Measurements from ENCODE around the gene KIF3B. TPM values are rescaled to one million over a fixed set of nuclear protein-coding genes. Genes with fewer than 3 reads are reported as not detected.

Gene KIF3B
- total and polyA plus RNA-seq, 2 donors (not counting 1 experiment from before 2014, with no cell fraction given), result 27.6 to 35.6 TPM

DNA sequence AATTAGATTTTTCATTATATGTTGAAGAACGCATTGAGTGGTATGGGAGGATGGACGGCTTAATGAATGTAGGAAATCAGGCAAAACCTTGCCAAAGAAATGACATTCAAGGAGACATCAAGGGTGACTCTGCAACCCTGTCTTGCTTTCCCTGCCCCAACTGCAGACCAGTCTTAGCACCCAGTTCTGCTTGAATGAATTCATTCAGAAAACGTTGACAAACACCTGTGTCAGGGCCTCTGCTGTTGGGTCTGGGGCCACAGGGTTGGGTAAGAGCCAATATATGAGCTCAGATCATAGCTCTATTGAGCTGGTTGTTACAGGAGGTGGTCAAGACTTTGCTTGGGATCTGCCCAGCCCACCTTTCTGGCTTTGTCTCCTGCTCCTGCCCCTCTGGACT is 73.0 kb downstream of the KIF3B start:
- H3K27ac ChIP-seq (ENCODE audit: insufficient read depth, low read length), result no peak overlapping the region
- no peak overlapping the region for H3K4me2 ChIP-seq (ENCODE audit: extremely low read depth, insufficient read depth, low read length)
- no peaks in the 10 kb centered on the region for H4K20me1 ChIP-seq (ENCODE audit: control insufficient read depth, extremely low read depth, insufficient read depth, low read length)
- no peaks in the 10 kb centered on the region for H3K9me3 ChIP-seq (ENCODE audit: control insufficient read depth, insufficient read depth, low read depth, low read length)
- TF ChIP-seq EZH2 (IDR thresholded peaks at IDR 0.05; ENCODE audit: low read length, missing control alignments), result no peak
- TF ChIP-seq, protein P1, sequence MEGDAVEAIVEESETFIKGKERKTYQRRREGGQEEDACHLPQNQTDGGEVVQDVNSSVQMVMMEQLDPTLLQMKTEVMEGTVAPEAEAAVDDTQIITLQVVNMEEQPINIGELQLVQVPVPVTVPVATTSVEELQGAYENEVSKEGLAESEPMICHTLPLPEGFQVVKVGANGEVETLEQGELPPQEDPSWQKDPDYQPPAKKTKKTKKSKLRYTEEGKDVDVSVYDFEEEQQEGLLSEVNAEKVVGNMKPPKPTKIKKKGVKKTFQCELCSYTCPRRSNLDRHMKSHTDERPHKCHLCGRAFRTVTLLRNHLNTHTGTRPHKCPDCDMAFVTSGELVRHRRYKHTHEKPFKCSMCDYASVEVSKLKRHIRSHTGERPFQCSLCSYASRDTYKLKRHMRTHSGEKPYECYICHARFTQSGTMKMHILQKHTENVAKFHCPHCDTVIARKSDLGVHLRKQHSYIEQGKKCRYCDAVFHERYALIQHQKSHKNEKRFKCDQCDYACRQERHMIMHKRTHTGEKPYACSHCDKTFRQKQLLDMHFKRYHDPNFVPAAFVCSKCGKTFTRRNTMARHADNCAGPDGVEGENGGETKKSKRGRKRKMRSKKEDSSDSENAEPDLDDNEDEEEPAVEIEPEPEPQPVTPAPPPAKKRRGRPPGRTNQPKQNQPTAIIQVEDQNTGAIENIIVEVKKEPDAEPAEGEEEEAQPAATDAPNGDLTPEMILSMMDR (conservative IDR thresholded peaks at IDR 0.05 in 1 of 2, IDR thresholded peaks at IDR 0.05 in 1 of 2; ENCODE audit: low read depth in 1 of 2, low read length in 2 of 2), result no peak
- H3K9ac ChIP-seq (ENCODE audit: insufficient read depth, low read length), result no peak overlapping the region
- no peaks in the 10 kb centered on the region for H3K79me2 ChIP-seq (ENCODE audit: control insufficient read depth, insufficient read depth, low read length)
- H2AFZ ChIP-seq (ENCODE audit: low read length), result no peak overlapping the region
- no peaks in the 10 kb centered on the region for H3K27me3 ChIP-seq (ENCODE audit: control insufficient read depth, insufficient read depth, low read length)
- no peaks in the 10 kb centered on the region for H3K36me3 ChIP-seq (ENCODE audit: control insufficient read depth, insufficient read depth, low read length)
- no peak overlapping the region for H3K4me3 ChIP-seq (replicated peaks in 1 of 4; ENCODE audit: control extremely low read depth in 1 of 4, insufficient read depth in 1 of 4, low read depth in 3 of 4, low read length in 4 of 4)
- H3K4me1 ChIP-seq (ENCODE audit: control insufficient read depth, extremely low read depth, insufficient read depth, low read length), result peaks cover 10% of the 10 kb centered on the region
- DNase-seq (ENCODE audit: low read depth in 2 of 2), result no peak

- Histone ChIP-seq H3K4me3 (replicated peaks in 1 of 4; ENCODE audit: control extremely low read depth in 1 of 4, insufficient read depth in 1 of 4, low read depth in 3 of 4, low read length in 4 of 4) (no peak overlapping the region), H3K27ac (ENCODE audit: insufficient read depth, low read length) (no peak overlapping the region), H3K27me3 (ENCODE audit: control insufficient read depth, insufficient read depth, low read length) (no peaks in the 10 kb centered on the region), H3K9ac (ENCODE audit: insufficient read depth, low read length) (no peak overlapping the region), H4K20me1 (ENCODE audit: control insufficient read depth, extremely low read depth, insufficient read depth, low read length) (no peaks in the 10 kb centered on the region), H3K79me2 (ENCODE audit: control insufficient read depth, insufficient read depth, low read length) (no peaks in the 10 kb centered on the region), H3K9me3 (ENCODE audit: control insufficient read depth, insufficient read depth, low read depth, low read length) (no peaks in the 10 kb centered on the region), H2AFZ (ENCODE audit: low read length) (no peak overlapping the region), H3K4me2 (ENCODE audit: extremely low read depth, insufficient read depth, low read length) (no peak overlapping the region), H3K4me1 (ENCODE audit: control insufficient read depth, extremely low read depth, insufficient read depth, low read length) (peaks cover 21% of the 10 kb centered on the region), H3K36me3 (ENCODE audit: control insufficient read depth, insufficient read depth, low read length) (no peaks in the 10 kb centered on the region)
- DNase-seq (ENCODE audit: low read depth in 2 of 2), result no peak
- TF ChIP-seq EZH2 (IDR thresholded peaks at IDR 0.05; ENCODE audit: low read length, missing control alignments), result no peak
- TF ChIP-seq, protein P1 (conservative IDR thresholded peaks at IDR 0.05 in 1 of 2, IDR thresholded peaks at IDR 0.05 in 1 of 2; ENCODE audit: low read depth in 1 of 2, low read length in 2 of 2), result no peak
These were observed 74.8 kb downstream of the KIF3B start for GRCh38 chr20:32352121-32352720.

GRCh38 chr20:32353848-32354496 is 76.5 kb downstream of the KIF3B start:
- H3K4me1 ChIP-seq (ENCODE audit: control insufficient read depth, extremely low read depth, insufficient read depth, low read length), result peaks cover 24% of the 10 kb centered on the region
- H3K4me3 ChIP-seq (replicated peaks in 1 of 4; ENCODE audit: control extremely low read depth in 1 of 4, insufficient read depth in 1 of 4, low read depth in 3 of 4, low read length in 4 of 4), result no peak overlapping the region
- no peak for DNase-seq (ENCODE audit: low read depth in 2 of 2)
- no peak overlapping the region for H3K27ac ChIP-seq (ENCODE audit: insufficient read depth, low read length)
- peak overlapping the region; percentile 40 for H3K4me2 ChIP-seq (ENCODE audit: extremely low read depth, insufficient read depth, low read length)
- H4K20me1 ChIP-seq (ENCODE audit: control insufficient read depth, extremely low read depth, insufficient read depth, low read length), result no peaks in the 10 kb centered on the region
- H2AFZ ChIP-seq (ENCODE audit: low read length), result no peak overlapping the region
- H3K79me2 ChIP-seq (ENCODE audit: control insufficient read depth, insufficient read depth, low read length), result peaks cover 2% of the 10 kb centered on the region
- no peaks in the 10 kb centered on the region for H3K27me3 ChIP-seq (ENCODE audit: control insufficient read depth, insufficient read depth, low read length)
- no peaks in the 10 kb centered on the region for H3K36me3 ChIP-seq (ENCODE audit: control insufficient read depth, insufficient read depth, low read length)
- TF ChIP-seq, protein P1 (conservative IDR thresholded peaks at IDR 0.05 in 1 of 2, IDR thresholded peaks at IDR 0.05 in 1 of 2; ENCODE audit: low read depth in 1 of 2, low read length in 2 of 2), result no peak
- no peak for TF ChIP-seq EZH2 (IDR thresholded peaks at IDR 0.05; ENCODE audit: low read length, missing control alignments)
- H3K9me3 ChIP-seq (ENCODE audit: control insufficient read depth, insufficient read depth, low read depth, low read length), result no peaks in the 10 kb centered on the region
- H3K9ac ChIP-seq (ENCODE audit: insufficient read depth, low read length), result no peak overlapping the region

Measured in fibroblast of lung (primary cell).